LNCAP (cell line): ENCODE measurements around the gene SLC27A2.

Source experiments
- CTCF ChIP-seq: fragments of 450-650 bp; IDR thresholded peaks from 2 replicates; pipeline ENCODE4 v1.5.1; 2017; ENCODE audit warnings: mild to moderate bottlenecking

Gene SLC27A2

GRCh38 chr15:50182219-50183013 is 420 bp downstream of the SLC27A2 start:
- TF ChIP-seq CTCF: no peak

DNA sequence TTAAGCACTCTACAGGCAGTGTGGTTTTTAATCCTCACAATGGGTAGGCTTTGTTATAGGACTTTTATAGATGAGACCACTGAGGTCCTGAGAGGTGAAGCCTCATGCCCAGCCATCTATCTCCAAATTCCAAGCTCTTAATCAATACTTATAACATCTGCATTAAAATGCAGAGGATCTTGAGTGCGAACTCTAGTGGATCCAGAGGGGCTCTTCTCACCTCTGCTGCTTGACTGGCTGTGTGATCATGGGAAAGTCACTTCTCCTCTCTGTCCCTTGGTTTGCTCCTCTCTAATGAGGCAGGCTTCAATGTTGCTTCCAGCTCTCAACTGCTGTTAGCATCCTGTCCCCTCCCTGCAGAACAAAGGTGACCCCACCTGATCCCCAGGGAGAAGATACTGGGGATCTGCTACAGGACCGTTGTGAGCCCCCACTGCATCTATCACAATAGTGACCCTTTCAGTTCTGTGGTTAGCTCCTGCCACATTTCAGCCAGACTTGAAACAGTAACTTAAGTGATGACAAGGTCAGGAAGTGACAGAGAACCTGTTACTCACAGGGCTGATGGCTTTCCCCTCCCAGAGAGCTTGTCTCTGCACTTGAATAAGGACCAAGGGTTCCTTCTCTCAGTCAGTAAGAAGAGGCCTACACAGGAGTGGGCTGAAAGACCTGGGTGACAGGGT is 1.3 kb downstream of the SLC27A2 start:
- no peak for TF ChIP-seq CTCF

DNA sequence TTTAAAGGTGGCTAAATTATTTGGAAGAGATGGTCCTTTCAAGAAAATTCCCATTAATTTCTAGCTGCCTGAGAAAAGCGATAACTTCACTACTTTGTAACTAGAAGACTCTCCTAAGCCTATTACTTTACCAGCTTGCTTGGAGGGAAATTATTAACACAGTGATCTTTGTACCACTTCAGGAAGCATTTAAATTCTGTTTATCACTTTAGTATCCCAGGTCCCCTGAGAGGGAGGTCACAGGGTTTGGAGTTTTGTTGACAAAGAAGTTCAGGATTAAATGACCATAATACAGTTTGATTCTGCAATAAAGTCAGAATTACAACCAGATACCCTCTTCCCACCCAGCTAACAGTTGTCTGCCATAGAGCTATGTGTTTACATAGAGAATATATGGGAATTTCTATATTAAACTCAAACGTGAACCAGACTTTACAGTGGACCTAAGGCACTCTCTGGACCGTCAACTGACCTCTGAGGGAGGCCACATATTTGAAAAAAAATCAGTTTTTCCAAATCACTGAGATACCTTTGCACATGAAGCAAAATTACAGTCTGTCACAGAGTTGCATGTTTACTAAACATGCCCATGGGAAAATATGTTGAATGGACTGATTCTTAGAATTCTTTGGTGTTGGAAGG is 3.0 kb downstream of the SLC27A2 start:
- TF ChIP-seq CTCF: no peak

- no peak for TF ChIP-seq CTCF
Measured at GRCh38 chr15:50186090-50186489, 4.1 kb downstream of the SLC27A2 start.

DNA sequence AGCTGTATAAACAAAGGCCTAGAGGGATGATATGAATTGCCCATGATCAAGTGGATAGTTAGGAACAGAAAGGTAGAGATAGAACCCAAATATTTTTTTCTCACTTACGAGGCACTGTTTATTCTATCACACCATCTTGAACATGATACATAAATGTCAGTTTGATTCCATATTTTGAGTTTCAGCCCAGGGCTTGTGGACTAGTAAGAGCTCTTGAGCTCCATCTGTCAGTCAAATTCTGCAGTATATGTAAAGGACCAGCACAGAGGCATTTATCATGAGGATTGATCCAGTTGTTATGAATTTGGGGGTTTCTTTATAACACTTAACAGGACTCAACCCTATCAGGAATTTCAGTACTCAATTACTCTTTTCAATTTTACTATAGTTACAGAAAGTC is 4.8 kb downstream of the SLC27A2 start:
- TF ChIP-seq CTCF: no peak

GRCh38 chr15:50187525-50187924 is 5.5 kb downstream of the SLC27A2 start:
- TF ChIP-seq CTCF: no peak

- TF ChIP-seq CTCF: no peak
Measured at GRCh38 chr15:50187997-50188396, 6.0 kb downstream of the SLC27A2 start.
